ENCODE data around the gene CEP85.

CEP85 gene

DNA sequence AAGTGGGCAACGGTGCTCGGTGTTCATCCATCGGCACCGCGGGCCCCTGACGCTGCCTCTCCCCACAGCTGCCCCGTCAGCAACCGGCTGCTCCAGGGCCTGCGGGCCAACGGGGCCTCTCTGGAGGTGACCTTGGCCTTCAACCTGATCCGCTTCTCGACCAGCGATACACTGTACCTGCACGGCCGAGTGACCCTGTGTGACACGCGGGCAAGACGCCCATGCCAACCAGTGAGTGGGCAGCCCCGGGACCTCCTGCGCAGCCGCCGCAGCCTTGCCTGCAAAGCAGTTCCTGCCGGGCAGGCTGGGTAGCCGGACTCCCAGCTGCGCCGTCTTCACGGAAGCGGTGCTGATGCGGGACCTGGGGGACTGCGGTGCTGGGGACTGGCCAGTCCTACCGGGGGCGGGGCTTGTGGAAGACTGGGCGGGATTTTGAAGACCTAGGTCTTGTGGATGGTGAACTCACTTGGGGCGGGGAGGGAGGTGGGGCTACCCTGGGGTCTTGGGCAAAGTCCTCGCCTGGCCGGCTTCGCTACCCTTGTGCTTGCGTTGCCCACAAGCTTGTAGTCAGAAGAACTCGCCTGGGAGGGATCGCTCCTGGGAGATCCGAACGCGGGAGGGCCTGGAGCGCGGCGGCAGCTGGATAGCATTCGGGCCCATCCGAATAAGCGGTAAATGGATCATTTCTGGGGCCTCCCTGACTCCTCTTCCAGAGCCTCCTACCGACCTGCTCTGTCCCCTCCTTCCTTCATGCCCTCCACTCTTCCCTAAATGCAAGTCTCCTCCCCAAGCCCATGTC, 8.8 kb upstream of the CEP85 start:
- peak; percentile 51 for DNase-seq

DNA sequence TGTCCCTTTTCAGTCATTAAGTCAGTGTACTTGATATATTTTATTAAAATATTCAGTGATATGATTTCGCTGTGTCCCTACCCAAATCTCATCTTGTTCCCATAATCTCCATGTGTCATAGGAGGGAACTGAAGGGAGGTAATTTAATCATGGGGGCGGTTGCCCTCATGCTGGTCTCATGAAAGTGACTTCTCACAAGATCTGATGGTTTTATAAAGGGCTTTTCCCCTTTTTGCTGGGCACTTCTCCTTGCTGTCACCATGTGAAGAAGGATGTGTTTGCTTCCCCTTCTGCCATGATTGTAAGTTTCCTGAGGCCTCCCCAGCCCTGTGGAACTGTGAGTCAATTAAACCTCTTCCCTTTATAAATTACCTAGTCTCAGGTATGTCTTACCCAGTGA, 3.3 kb upstream of the CEP85 start:
- peak; percentile 58 for DNase-seq

DNA sequence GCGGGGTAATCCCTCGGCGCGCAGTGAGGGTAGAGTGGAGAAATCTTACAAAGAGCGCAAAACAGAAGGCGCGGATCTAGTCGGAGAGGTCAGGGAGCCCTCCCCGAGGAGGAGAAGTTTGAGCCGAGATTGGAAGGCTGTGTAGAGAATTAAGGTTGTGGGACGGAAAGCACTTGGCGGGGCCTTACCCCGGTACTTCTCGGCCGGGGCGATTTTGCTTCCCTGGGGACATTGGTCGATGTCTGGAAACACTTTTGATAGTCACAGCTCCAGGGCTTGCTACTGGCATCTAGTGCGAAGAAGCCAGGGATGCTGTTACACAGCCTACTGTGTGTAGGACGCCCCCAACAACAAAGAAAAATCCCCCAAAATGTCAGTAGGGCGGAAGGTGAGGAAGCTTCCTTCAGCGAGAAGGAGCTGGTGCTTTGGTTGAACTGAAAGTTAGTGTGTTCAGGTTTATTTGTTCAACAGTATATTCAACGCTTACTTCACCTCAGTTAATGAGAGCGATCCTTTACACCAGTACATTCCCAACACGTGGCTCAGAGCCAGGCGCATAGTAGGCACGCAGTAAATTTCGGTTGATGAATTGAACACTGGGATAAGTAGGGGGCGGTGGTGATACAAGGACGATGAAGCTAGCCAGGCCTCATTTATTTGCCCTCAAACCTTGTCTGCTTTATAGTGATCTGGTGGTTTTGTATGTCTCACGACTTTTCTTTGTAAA, 807 bp downstream of the CEP85 start:
- DNase-seq, result peak; percentile 7

DNA sequence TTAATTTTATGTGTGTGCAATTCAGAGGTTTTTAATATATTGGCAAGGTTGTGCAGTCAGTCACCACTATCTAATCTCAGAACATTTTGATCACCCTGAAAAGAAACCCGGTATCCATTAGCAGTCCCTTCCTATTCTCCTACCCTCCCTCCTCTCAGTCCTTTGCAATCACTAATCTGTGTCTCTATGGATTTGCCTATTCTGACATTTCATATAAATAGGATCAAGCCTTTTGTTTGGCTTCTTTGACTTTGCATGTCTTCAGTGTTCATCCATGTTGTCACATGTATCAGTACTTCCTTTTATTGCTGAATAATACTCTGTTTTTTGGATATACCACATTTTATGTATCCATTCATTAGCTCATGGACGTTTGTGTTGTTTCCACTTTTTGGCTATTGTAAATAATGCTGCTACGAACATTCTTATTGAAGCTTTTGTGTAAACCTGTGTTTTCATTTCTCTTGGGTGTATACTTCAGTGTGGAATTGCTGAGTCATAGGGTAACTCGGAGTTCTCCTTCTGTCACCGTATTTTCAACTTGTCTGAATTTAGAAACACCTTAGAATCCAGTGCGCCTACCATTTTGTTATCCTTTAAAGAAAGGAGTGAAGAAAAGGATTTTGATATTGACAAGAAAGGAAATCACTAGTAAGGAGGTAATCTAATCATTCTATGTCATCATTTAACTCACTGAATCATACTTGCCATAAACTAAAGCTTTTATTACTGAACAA, 3.4 kb downstream of the CEP85 start:
- DNase-seq, result peak; percentile 16

DNA sequence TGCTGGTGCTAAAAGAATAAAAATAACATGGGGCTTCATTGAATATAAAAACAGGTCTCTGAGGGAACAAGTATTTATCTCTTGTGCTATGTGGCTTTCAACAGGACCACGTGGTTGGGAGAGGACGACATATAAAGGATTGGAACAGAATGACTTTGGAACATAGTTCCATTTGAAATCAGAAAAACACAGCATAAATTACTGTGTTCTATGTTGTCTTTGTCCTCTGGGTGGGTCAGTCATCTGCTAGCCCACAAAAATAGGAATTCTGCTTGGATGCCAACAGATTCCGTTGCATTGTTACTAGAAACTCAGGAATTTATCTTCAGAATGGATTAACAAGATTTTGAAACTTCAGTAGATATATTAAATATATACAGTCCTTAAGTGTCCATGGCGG, 5.9 kb downstream of the CEP85 start:
- DNase-seq, result no peak

- DNase-seq, result no peak
Observed at GRCh38 chr1:26252718-26253117, 18.7 kb downstream of the CEP85 start.

DNA sequence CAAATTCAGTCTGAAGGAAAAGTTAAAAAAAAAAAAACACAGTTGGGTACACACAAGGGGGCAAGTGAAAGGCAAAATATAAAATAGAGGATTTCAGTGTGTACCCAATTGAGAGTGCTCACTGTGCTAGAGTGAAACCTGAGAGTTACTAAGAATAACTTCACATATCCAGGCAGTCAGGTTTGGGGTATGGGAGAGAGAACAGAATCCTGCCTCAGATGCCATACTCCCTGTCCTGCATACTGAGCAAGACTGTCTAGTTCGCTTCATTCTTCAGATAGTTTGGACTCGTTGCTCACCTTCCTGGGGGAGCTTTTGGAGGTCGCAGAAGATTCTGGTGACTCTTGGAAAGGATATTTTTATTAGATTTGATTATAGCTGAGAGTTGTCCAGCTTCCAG, 20.4 kb downstream of the CEP85 start:
- DNase-seq, result no peak

DNA sequence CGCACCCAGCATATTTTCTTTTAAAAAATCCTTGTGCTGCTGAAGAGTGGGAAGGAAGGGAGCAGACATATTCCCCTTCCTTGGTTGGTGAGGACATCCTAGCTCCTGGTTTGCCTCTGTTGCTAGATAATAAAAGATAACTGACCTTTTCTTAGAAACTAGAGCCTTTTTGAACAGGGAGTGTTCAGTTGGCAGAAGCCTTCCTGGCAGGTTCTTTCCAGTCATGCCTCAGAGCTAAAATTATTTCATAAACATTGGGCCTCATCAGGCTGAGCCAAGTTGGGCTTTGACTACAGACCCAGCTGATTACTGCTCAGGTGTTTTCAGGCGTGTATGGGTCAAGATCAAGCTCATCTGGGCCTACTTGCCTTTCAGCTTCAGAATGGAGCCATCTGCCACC, 23.2 kb downstream of the CEP85 start:
- DNase-seq, result no peak

GRCh38 chr1:26259005-26259404, 25.0 kb downstream of the CEP85 start:
- DNase-seq, result peak; percentile 40

DNA sequence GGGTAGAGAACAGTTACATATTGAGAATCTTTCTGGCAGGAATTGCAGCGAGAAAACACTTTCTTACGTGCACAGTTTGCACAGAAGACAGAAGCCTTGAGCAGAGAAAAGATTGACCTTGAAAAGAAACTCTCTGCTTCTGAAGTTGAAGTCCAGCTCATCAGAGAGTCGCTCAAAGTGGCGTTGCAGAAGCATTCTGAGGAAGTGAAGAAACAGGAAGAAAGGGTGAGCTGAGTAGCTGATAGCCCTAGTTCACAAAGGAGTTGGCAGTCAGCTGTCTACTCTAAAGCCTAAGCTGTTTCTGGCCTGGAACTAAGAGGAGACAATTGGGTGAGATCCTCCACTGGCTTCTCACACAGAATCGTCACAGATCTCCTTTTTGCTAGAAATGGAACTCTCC, 25.6 kb downstream of the CEP85 start:
- peak; percentile 82 for DNase-seq

DNA sequence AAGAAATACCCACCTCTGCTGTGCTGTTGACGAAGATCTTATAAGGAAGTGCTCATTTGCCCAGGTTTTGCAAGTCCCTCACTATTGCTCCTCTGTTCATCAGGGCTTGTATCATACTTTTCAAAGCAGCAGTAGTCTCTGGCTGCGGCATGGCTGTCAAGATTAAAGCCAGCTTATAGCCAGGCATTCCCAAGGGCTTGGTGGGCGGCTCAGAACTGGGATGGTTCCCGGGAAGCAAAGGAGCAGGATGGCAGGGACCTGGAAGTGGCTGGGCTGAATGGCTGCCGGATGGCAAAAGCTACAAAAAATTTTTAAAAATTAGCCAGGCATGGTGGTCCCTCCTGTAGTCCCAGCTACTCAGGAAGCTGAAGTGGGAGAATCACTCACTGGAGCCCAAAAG, 29.2 kb downstream of the CEP85 start:
- DNase-seq, result no peak

- DNase-seq, result no peak
Observed at GRCh38 chr1:26265405-26265804, 31.4 kb downstream of the CEP85 start.

GRCh38 chr1:26268290-26269197, 34.5 kb downstream of the CEP85 start:
- DNase-seq, result no peak

- no peak for DNase-seq
Observed at GRCh38 chr1:26269198-26269550, 35.2 kb downstream of the CEP85 start.

- peak; percentile 84 for DNase-seq
Observed at GRCh38 chr1:26274801-26275425, 40.9 kb downstream of the CEP85 start.

GRCh38 chr1:26275580-26276431, 41.8 kb downstream of the CEP85 start:
- DNase-seq, result peak; percentile 98

DNA sequence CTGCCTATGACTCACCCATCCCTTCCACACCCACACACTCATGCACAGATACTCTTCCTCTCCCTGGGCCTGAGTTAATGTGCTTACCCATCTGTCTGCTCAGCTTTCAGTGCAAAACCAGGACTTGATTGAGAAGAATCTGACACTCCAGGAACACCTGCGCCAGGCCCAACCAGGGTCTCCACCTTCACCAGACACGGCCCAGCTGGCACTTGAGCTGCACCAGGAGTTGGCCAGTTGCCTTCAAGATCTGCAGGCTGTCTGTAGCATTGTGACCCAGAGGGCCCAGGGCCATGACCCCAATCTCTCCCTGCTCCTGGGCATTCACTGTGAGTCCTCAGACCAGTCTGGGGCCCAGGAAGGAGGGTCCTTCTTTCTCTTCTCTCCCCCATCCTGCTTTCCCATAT, 42.4 kb downstream of the CEP85 start:
- DNase-seq, result no peak

DNA sequence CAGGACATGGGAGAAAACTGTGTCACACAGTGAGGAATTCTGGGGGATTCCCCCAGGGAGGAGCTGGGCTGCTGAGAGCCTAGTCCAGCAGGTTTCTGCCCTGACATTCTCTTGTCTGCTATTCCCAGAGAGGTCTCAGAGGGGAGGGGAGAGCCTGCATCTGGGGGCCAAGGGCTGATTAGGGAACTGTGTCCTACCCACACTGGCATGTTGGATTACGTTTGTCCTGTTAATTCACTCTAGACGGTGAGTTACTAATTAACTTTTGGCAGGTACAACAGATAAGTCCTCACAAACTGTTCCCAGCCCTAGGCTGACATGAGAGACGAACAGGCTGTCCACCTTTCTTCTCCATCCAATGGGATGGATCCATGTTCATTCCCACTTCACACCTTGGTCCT, 43.3 kb downstream of the CEP85 start:
- DNase-seq, result no peak

DNA sequence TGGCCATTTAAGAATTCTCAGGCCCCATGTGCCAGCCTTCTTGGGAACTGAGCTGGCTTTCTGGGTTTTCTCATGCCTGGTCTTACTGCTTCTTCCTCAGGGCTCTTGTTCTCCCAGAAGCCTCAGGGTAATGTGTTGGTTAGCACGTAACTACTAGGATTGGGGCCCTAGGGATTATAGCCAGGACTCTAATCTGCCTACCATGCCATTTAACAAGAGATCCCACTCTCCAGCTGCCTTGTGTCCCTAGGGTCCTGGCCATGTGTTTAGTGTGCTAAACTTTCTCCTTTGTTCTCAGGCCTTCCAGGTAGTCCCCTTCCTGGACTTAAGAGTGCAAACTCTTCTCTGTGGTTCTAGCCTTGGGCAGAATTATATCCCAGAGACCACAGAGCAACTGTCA, 43.7 kb downstream of the CEP85 start:
- no peak for DNase-seq

- DNase-seq, result no peak
Observed at GRCh38 chr1:26278303-26278702, 44.3 kb downstream of the CEP85 start.

GRCh38 chr1:26278724-26279455, 44.9 kb downstream of the CEP85 start:
- DNase-seq, result peak; percentile 97
